H54 (cell line): ENCODE results near the gene CFHR3.
"Not testable (repeated sequence)": the region's sequence is repeated elsewhere in the genome, so short reads cannot be mapped to it uniquely, and the experiment has no call there.

Experiments used
- DNase-seq: peaks from one replicate; pipeline ENCODE4 v3.0.0; 2011; ENCODE audit warnings: low spot score, mixed read lengths; ENCODE audit not compliant: insufficient read length
- FAIRE-seq: peaks from 3 replicates; lab custom pipeline; 2011; peaks lifted over from hg19 to GRCh38; lab: Jason Lieb, UNC
- POLR2A ChIP-seq: IDR thresholded peaks from 2 replicates; pipeline ENCODE4 v1.6.1; 2011; ENCODE audit warnings: low read depth, mild to moderate bottlenecking, low read length

The CFHR3 gene

GRCh38 chr1:196774603-196775002 lies at the start of gene CFHR3:
TSS of gene CFHR3 (plus strand) at chr1:196774840. CDS start at chr1:196774887, 47 bp downstream.
- DNase-seq (no peak), FAIRE-seq (no peak)
- no peak for TF ChIP-seq POLR2A

DNA sequence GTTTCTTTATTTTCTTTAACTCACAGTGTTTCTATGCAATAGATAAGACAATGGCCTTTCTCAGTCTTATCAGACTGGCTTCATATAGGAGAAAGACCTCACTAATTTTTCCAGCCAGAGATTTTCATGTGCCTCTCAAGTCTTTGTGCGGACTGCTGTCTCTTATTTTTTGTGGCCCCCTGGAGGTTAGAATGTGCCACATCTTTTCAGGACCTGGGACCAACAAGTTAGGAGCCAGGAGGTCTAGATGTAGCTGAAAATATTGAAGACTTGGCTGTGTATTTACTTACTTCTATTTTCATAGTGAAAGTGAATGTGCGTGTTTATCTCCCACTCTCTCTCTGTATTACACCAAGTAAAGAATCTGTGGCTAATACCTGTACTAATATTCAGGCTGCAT lies 42.1 kb upstream of the CFHR3 start:
- no peak for FAIRE-seq
- no peak for DNase-seq
- no peak for TF ChIP-seq POLR2A

DNA sequence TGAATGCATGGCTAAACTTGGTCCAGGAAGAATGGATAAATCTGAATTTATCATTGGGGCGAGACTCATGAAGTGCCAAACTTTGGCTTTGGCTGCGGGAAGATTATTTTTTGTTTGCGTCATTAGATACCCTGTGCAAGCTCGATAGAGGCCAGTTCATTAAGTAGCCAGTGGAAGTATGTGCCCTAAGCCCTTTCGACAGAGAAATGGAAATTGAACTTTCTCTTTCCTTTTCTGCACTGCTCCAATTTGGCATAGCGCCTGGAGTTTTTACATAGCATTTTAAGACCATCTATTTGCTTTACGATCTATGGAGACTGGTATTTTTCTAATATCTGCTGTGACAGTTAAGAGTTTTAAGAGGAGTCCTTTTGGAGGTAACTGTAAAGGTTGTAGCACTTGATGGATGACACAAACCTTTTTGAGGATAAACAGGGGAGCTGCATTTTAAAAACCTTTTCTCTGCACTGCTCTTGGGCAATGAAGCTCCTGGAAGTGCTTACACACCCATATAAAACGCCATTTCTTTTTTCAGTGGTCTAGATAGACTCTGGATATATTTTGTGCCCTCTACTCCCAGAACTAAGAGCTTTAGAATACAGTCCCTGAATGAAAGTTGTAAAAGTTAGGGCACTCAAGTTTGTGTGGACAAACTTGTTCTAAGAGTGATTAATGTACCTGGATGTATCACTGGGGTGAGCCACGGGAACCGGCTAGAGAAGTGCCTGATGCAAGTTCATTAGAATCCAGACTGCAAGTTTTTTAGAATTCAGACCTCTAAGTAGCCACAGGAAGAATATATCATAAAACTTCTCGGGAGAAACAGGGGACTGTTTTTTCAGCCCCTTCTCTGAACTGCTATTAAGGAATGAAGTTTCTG lies 41.3 kb upstream of the CFHR3 start:
- no peak for DNase-seq
- no peak for TF ChIP-seq POLR2A
- no peak for FAIRE-seq

DNA sequence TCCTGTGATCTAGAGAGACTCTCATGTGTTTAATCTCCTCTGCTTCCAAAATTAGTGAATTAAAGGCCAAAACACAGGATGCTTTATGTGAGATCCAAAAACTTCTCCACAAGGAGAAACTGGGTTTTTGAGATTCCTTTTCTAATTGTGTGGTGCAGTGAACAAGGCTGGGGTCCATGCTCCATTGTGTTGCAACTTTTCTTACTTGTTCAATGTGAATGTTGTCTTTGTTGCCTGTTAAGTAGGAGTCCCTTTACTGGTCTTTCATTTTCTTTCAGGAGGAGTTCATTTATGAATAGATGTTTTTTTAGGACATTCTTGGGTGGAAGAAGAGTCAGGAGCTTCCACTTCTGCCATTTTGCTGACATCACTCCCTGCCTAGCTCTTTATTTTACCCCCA lies 40.6 kb upstream of the CFHR3 start:
- no peak for FAIRE-seq
- DNase-seq: no peak
- TF ChIP-seq POLR2A: no peak

DNA sequence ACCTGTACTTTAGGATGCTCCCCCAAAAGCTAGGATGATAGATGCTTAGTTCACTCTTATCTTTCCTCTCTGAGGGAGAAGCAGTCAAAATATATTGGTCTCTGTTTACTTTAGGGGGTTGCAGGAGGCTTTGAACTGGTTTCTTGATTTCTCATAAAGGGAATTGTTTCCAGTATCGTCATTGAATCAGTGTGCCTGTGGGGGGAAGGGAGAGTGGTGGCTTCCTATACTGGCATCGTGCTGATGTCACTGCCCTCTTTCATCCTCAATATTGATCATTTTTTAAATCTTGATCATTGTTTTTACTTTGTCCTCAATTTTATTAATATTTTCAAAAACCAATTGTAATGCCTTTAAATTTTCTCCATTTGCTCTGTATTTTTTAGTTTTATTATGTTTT lies 40.2 kb upstream of the CFHR3 start:
- DNase-seq (no peak), FAIRE-seq (no peak)
- no peak for TF ChIP-seq POLR2A

DNA sequence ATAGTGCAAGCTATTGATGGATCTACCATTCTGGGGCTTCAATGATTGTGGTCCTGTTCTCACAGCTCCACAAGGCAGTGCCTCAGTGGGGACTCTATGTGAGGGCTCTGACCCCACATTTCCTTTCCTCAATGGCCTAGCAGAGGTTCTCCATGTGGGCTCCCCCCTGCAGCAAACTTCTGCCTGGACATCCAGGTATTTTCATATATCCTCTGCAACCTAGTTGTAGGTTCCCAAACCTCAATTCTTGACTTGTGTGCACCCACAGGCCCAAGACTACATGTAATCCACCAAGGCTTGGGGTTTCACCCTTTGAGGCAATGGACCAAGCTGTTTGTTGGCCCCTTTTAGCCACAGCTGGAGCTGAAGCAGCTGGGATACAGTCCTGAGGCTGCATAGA lies 35.9 kb upstream of the CFHR3 start:
- no peak for TF ChIP-seq POLR2A
- no peak for DNase-seq
- FAIRE-seq: no peak

GRCh38 chr1:196743244-196743643 lies 31.4 kb upstream of the CFHR3 start:
- FAIRE-seq: peak; percentile 99
- DNase-seq: not testable (repeated sequence)

DNA sequence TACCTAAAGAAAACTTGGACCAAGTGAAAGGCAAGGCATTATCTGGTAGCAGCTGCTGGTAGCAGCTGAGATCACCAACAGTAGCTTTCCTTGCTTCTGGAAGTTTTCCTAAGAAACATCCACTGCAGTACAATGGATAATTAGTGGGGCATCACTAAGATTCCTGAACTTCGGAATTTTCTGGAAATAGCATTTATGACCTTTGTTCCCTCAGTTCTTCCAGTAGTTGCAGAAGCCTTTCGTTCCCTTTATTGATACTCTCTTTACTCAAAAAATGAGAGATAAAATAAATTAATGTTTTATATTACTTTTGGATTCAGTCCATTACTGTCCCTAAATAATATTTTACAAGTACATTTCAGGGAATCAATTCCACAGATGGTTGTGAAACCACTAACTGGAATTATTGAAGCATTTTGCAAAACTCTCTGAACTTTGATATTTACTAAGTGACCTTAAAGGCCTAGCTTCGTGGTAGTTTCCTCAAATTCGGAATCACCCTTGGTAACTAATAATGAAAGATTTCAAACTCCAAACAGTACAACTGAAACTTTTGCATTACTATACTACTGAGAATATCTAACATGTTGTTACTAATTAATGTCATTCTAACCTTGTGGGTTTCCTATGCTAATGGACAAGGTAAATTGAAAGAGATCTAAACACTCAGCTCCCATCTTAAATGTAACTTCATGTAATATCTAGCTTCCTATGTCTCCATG lies 9.5 kb upstream of the CFHR3 start:
- FAIRE-seq: peak; percentile 71
- DNase-seq: not testable (repeated sequence)

DNA sequence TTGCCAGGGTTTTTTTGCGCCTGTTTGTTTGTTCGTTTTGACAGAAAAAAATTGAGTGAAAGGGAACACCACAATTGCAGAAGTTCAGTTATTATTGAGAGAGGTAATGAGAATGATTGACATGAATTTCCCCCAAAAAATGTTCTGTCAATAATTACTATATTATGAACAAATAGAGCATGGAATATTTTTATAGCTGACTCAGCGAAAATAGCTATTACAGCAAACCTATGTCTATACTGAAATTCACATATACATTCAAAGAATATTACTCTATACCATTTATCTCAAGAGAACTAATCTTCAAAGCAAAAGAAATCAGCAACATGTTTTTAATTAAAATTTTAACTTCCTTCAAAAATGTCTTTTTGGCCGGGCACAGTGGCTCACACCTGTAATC lies 4.8 kb upstream of the CFHR3 start:
- FAIRE-seq: peak; percentile 65

DNA sequence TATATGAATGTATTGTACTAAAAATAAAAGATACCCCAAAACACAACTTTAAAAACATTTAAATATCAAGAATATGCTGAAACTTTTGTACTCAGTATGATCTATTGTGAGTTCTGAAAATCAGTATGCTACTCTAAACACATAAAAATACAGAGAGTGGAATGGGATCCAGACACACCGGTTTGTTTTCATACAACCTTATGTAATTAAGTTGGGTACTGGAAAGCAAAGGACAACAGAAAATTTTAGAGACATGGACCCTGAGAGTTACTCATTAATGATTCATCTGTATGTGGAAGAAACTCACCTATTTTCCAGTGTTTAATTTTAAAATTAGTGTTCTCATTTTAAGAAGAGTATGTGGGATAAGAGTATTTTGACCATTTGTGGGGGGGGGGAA lies 927 bp upstream of the CFHR3 start:
- no peak for TF ChIP-seq POLR2A
- no peak for DNase-seq
- FAIRE-seq: no peak

More for the DNA sequence above, 4.8 kb upstream of the CFHR3 start:
- DNase-seq: not testable (repeated sequence)

DNA sequence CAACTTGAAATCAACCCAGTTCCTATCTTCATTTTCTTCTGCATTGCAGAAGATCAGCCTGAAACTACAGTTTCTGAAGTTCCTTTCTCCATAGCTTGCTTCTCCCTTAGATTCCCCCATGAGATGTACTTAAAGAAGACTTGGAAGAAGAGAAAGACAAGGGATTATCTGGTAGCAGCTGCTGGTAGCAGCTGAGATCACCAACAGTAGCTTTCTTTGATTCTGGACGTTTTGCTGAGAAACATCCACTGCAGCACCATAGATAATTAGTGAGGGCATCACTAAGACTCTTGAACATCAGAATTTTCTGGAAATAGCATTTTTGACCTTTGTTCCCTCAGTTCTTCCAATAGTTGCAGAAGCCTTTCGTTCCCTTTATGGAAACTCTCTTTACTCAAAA lies 465 bp upstream of the CFHR3 start:
- no peak for DNase-seq
- no peak for FAIRE-seq
- no peak for TF ChIP-seq POLR2A

- FAIRE-seq: no peak
- no peak for TF ChIP-seq POLR2A
These were observed 3.0 kb downstream of the CFHR3 start for GRCh38 chr1:196777603-196778002.

GRCh38 chr1:196779093-196779492 lies 4.5 kb downstream of the CFHR3 start:
- no peak for TF ChIP-seq POLR2A
- FAIRE-seq (no peak), DNase-seq (no peak)

More at GRCh38 chr1:196777603-196778002, 3.0 kb downstream of the CFHR3 start:
- no peak for DNase-seq

- not testable (repeated sequence) for DNase-seq, FAIRE-seq
These were observed 16.6 kb downstream of the CFHR3 start for GRCh38 chr1:196791252-196791651.

DNA sequence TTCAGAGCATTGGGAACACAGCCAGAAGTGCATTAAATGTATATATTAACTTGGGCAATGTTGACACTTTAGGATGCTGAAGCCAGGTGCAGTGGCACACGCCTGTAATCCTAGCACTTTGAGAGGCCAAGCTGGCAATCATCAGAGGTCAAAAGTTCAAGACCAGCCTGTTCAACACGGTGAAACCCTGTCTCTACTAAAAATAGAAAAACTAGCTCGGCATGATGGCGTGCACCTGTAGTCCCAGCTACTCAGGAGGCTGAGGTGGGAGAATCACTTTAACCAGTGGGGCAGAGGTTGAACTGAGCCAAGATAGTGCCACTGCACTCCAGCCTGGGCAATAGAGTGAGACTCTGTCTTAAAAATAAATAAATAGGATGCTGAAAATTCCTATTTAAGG lies 19.5 kb downstream of the CFHR3 start:
- not testable (repeated sequence) for FAIRE-seq, DNase-seq
